ENCODE measurements around the gene DUOX2.
"Not testable (repeated sequence)": the region's sequence is repeated elsewhere in the genome, so short reads cannot be mapped to it uniquely, and the experiment has no call there.

DUOX2 gene

DNA sequence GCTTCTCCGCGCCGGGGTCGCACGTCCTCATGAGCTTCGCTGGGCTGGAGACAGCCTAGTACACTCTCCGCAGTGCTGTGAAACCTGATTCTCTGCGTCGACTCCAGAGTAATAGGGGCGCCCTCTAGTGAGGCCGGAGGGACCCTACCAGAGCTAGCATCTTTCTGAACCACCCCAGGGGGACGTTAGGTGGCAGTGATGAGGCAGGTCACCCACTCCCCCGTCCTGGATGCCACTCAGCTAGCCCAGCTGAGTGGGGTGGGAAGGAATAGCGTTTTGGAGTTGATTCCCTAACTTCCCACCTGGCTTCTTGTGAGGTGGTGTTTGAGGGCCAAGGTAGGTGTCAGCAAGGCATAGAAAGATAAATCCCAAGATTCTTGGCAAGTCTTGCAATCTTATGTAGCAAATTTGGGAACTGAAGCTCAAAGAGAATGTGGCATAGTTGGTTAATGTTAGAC lies 4.2 kb upstream of the DUOX2 start:
- DNase-seq, result peak; percentile 90

DNA sequence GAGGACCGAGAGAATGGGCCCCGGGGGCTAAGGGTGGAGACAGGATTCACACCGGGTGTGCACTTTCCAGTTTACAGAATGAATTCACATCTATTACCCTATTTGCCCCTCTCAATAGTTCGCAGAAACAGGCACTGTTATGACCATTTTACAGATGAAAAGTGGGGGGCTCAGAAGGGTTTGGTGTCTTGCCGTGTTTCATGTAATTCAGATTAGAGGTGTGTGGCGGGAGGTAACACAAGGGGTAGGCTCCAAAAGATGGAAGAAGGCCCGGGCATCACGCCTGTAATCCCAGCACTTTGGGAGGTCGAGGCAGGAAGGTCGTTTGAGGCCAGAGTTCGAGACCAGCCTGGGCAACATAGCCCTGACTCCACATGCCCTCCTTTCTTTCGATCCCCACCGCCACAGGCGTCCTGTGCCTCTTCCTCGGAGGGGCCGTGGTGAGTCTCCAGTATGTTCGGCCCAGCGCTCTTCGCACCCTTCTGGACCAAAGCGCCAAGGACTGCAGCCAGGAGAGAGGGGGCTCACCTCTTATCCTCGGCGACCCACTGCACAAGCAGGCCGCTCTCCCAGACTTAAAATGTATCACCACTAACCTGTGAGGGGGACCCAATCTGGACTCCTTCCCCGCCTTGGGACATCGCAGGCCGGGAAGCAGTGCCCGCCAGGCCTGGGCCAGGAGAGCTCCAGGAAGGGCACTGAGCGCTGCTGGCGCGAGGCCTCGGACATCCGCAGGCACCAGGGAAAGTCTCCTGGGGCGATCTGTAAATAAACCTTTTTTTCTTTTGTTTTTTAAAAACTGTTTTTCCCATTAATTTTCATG lies 3.5 kb upstream of the DUOX2 start:
- DNase-seq, result no peak

DNA sequence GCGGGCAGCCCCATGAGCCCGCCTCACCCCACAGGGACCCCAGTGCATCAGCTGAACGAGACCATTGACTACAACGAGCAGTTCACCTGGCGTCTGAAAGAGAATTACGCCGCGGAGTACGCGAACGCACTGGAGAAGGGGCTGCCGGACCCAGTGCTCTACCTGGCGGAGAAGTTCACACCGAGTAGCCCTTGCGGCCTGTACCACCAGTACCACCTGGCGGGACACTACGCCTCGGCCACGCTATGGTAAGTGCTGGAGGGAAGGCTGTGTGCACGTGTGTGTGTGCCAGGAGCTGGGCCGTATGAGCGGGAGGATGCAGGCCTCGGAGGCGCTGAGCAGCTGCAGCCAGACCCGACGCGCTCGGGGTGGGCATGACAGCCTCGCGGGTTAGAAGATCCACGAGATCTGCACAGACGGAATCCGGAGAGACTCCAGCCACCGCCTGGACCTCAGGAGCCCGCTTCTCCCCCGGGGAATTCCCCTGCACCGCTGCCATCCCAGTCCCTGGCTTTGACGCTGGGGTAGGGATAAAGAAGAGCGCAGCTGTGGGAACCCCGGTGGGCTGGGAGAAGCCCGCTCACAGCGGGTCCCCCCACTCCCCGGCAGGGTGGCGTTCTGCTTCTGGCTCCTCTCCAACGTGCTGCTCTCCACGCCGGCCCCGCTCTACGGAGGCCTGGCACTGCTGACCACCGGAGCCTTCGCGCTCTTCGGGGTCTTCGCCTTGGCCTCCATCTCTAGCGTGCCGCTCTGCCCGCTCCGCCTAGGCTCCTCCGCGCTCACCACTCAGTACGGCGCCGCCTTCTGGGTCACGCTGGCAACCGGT lies 2.7 kb upstream of the DUOX2 start:
- DNase-seq, result no peak

DNA sequence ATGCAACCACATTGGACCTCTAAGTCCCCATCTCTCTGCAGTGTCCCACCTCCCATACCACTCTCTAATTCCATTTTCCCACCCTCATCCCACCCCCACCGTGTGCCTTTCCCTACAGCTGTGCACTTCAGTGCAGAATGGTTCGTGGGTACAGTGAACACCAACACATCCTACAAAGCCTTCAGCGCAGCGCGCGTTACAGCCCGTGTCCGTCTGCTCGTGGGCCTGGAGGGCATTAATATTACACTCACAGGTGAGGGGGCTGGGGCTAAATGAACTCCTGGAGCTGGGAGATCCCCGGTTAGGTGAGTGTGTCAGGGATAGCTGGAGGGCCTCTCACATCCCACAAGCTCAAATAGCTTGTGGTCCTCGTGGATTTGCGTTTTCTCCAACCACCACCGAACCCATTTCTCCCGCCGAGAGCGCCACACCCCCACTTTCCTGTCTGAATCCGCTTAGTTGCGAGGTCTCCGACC lies 2.1 kb upstream of the DUOX2 start:
- DNase-seq, result no peak

DNA sequence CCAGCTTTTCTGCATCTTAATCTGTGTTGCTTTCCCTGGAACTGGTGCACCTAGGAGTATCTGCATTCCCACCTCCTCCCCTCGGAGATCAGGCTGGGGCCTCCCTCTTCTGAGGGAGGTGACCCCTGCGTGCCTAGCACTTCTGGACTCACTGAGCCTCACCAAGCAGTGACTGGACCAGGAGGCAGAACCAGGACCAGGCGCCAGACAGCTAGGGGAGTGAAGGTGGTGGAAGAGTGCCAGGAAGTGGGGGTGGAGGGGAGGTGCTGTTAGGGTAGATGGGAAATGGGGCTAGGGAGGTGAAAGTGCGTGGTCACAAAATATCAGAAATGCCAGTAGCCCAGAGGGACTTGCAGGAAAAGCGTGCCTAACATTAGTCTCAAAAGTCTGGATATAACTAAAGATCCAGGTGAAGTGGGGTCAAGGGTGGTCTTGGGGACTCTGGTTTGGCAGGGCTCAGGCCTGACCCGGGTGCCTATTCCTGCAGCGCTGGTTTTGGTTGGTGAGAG lies 1.4 kb upstream of the DUOX2 start:
- DNase-seq, result no peak

DNA sequence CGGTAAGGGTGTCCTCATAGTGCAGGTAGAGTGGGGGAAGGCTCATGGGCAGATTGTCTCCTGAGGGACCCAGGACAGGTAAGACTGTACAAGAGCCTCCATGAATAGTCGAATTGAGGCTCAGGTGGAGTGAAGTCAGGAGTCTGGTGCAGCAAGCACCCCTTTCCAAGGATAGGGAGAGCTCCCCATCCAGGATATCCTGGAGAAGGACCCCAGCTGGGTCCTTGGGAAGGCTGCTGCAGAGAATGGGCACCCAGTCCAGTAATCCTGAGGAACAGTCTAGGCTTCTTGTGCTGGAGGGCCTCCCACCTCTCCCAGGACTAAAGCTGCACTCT lies 746 bp upstream of the DUOX2 start:
- DNase-seq, result no peak

DNA sequence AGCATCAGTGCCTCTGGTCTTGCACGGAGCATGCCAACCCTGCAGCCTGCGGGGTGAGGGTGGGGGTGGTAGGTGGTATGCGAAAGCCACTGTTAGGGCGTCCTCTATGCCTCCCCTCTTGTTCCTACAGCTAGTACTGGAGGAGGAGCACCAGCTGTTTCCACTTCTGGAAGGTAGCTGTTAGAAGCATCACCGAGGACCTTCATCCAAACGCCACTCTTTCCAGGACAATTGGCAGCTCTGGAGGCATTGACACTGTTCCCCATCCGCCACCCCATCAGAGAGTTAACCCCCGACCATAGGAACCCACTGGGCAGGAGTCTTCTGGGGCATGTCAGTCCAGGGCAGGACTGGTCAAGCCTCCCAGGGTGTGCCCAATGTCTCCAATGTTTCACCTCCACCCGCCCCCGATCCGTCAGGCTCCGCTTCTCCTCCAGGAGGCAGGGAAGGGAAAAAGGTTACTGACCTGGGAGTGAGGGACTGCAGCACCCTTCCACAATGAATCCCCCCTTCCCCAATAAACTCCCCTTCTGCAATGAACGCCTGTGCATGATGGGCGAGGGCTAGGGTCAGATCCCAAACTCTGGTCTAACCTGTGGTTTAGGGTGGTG lies 487 bp downstream of the DUOX2 start:
- no peak for DNase-seq

DNA sequence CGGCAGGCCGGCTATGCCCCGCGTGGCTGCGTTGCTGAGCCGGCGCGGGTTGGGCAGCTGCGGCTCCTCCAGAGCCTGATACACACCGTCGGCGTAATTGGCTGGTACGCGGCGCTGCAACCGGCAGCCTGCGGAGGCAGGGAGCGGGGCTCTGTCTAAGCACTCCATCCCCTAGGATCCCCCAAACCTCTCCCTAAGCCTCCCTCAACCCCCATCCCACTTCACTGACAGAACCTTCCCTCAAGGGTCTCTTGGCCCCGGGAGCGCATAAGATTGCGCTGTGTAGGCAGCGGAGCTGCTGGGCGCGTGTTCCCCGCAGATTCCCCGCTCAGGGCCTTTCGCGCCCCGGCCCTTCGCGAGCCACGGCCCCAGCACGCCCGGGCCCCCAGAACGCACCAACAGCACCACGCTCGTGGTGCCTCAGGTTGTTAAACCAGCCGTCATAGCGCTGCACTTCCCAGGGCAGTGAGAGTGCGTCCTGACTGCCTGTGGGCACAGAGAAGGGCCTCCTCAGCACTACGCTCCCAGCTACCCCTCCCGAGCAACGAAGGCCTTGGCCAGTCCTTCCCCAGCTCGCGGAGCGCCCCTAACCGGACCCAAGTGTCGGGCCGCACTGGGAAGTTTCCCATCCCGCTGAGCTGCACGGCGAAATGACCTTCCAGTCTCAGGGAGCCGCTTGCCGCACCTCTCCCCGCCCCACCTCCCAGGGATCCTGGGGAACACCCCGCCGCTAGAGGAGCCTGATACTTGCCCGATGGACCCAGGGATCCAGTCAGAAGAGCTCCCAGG lies 1.2 kb downstream of the DUOX2 start:
- no peak for DNase-seq

DNA sequence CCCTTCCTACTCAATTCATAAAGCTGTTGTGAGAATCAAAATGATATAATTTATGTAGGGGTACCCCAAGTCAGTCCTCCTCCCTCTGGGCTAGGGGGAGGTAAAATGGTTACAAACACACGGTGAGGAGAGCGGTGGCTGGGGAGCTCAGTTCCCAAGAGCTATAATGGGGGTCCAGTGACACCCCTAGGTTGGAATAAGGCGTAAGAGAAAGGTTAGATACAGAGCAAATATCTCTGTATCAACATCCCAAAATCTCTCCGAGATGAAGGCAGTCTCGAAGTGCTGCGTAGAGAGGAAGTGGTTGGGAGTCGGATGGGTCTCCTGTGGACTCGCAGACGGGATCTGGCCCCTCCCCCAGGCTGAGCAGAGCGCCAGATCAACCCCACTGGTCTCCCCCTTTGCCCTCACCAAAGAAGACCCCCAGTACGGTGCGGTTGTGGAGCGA lies 1.8 kb downstream of the DUOX2 start:
- no peak for DNase-seq

DNA sequence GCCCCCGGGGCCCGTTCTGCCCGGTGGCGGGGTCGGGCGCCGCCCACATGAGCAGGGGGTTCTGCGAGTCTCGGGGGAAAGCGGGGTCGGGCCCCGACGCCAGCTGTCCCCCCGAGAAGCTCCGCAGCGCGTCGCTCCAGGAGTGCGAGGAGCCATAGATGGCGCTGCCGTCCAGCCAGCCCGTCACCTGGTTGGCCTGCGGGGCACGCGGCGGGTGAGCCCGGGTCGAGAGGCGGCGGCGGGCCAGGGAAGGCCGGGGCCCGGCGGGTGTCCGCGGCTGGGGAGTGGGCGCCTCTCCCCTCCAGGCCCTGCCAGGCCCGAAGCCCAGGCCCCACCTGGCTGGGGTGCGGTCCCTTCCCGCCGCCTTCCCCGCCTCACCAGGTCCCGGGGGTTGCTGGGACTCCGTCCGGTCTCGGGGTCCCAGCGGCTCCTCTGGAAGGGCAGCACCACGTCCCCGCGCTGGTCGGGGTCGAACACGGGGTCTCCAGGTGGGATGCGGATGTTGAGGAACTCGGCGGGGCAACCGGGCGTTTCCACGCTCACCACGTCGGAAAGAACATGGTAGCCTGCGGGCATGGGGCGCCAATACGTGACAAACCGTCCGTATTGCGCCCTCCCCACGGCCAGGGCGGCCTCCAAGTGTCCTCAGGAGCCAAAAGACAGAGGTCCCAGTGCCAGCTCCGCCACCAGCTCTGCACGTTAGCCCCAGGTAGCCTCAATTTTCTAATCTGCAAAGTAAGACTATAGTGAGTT lies 2.4 kb downstream of the DUOX2 start:
- DNase-seq, result no peak

DNA sequence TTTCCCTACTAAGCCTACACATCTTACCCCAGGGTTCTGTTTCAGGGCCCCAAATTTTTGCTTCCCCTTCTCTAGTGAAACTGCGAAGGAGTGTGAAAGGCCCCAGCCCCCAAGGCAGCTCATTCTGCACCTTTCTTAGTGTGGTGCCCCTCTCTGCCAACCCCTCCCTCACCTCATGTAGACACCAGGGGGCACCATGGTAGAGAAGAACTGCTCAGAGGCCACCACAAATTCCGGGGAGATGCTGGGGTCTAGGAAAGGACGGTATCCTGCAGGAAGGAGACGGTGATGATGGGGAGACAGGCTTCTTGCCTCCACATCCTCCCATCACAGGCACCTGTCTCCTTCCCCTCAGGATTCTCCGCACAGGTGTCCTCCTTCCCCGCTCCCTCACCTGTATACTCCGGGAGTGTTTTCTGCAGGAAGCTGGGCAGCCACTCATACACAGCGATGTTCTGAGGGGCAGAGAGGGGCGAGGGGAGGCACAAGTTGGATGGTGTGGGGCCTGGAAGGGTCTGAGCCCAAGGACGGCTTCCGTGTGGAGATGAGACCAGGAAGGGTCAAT lies 3.6 kb downstream of the DUOX2 start:
- no peak for DNase-seq

DNA sequence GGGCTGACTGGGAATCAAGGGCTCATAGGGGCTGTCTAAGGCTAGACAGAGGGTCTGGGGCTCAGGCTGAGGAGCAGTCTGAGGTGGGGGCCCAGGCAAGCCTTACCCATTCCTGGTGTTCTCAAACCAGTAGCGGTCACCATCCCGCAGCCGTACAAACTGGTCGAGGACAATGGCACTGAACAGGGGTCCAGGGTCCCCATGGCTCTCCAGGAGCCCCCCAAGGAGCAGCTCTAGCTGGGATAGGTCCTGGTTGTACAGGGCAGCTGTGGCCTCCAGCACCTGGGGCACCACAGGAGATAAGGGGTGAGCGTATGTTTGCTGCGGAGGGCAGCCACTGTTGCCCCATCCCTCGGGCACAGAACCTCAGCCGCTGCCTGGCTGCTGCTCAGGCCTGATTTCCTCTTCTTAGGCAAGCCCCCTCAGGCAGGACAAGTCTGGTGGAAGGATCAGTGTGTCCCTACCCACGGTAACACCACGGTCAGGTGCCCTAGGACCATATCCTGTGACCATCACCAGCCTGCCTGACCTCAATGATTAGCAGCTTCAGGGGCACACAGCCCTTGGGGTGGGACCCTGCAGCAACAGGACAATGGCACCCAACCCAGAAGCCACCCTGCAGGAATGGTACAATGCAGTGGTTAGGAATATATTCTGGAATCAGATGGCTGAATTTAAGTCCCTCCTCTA lies 5.9 kb downstream of the DUOX2 start:
- no peak for DNase-seq

DNA sequence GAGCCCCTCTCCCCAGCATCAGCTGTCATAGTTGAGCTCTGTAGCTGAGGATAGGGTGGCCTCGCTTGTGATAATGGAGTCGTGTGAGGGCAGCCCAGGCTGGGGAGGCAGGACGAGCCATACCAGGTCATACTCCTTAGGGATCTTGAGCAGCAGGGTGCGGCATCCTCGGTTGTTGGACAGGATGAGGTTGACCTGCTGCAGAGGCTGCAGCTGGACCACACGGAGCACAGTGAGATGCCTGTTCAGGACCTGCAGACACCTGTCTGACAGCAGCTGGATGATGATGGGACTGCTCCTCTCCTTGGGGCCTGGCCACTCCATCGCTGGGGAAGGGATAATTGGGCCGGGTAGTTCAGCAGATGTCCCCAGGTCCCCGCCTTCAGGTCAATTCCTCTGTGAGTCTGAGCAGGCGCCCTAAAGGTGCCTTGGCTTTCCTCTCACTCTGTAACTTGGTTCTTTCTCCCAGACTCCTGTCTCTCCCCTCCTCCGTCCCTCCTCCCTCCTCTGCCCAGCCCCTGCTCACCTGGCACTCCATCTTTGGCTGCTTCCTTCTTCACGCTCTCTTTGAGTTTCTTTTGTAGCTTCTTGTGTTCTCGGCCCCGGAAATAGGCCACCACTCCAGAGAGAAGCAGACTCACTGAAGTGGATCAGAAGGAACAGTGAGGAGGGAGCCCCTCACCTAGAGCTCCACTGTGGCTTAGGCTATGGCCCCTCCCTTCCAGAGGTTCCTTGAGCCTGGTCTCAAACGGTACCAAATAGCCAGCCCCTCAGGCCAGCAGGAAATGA lies 7.8 kb downstream of the DUOX2 start:
- no peak for DNase-seq

DNA sequence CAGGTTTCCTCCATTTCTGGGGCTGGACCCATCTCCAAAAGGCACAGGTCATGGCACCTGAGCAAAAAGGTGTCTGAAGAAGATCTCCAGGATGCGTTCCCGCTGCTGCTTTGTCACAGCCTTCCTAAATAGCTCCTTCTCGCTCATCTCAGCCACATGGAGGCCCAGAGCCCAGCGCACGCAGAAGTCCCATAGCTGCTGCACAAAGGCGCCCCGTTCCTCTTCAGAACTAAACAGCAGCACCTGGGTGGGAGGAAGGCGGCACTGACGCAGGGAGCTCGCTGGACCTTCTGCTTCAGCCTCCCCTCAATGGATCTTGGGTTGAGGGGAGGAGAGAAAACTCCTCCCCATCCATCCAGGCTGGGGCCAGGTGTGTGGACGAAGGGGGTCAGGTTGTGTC lies 8.4 kb downstream of the DUOX2 start:
- DNase-seq, result no peak

DNA sequence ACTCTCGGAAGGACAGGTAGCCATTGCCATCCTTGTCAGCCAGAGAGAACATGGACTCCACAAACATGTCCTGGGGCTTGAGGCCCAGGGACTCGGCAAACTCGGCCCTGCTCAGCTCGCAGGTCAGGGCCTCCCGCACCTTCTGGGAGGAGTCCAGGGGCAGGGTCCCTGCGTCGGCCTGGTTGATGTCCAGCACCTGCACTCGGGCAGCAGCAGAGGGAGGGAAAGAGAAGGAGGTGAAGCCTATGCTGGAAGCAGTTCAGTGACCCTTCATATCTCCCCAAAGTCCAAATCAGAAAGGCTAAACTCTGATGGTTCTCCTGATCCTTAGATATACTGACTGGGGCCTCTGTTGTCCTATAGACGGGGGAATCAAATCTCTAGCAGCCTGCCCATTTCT lies 9.8 kb downstream of the DUOX2 start:
- not testable (repeated sequence) for DNase-seq

DNA sequence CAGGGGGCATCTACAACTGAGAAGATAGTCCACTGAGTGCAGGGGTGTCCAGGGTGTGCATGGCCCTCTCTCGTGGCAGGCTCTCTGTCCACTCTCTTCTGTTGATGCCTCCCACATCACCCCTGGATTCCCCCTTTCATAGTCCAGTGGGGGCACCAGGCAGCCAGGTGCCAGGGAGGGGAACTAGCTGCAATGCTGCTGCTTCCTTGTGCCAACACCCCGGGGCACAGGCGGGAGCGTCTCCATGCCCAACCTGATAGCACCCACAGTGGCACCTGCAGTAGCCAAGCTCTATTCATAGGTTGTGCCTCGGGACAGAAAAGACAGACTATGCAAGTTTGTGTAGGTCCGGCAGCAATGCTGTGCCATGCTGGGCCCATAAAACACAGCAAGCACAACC lies 11.7 kb downstream of the DUOX2 start:
- no peak for DNase-seq

DNA sequence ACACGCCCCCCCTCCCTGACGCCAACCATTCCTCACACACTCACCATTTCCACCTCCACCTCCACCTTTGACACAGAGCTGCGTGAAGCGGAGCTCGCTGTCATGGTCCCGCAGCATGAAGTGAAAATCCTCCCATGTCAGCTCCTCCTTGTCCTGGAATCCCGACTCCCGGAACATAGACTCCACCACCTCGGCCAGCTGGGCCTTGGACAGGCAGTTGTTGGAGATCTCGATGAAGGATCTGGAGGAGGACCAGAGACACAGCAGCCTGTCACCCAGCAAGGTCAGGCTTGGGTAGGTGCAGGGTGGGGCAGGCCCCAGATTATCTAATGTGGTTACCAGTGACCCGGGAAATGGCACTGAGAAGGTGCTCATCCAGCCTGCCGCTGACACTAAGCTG lies 12.2 kb downstream of the DUOX2 start:
- DNase-seq, result no peak

DNA sequence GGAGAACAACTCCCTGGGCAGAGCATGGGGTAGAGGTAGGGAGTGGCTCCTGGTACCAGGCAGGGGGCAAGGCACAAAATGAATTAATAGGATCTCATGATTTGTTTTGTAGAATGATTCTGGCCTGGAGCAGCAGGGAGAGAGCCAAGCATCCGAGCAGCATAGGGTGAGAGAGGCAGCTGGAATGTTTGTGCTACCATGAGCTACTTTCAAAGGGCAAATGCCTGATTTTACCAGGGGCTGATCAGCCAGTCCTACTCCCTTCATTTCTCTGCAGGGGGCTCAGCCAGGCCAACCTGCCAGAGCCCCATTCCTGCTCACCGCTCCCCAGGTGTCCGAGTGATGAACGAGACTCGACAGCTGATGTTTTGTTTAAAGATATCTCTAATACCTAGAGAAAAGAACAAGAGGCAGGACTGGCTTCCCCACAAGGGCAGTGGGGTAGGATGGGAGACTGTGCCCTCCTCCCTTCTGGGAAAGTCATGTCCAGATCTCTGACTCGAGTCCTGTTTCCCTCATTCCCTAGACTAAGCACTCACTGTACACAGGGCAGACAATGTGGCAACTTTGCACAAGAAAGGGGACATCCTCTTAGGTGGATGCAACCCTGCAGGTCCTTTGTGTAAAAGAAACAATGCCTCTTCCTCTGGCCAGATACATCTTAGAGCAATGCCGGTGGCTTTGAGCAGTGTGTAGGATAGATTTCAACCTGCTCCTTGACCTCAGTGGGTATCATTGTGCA lies 12.9 kb downstream of the DUOX2 start:
- no peak for DNase-seq

DNA sequence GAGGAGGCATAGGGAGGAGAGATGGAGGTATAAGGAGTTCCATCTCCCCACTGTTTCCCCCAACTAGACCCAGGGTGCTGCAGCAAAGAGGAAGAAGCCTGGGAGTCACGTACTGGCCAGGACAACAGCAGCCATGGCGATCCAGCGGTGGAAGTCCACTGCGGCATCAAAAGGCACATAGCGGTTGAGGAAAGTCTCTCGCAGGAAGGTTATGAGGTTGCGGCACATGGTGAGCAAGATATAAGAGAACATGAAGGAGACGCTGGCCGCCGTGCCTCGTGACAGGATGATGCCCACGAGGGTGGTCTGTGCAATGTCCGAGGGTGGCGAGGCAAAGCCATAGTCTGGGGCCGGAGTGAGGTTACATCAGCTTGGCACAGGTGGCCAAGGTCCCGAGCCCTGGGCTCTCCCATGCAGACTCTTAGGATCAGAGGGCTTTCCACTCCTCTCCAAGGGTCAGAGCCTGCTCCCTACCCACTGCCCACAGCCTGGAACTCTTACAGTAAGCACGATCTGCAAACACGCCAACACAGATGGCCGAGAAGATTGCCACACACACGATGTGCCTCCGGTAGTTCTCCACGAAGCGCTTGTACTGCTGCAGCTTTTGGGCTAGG lies 14.3 kb downstream of the DUOX2 start:
- DNase-seq, result no peak

Data from activated CD4-positive, alpha-beta T cell treated with anti-CD3 and anti-CD28 coated beads, Interleukin-10, Interleukin-2, amounts not matched to agents 100 ng/mL and 50 ng/mL, durations not matched to agents 16 hours and 8 hours (primary cell).